ENCODE results near the gene RPE.

Gene RPE

GRCh38 chr2:210002158-210003157 lies at the start of gene RPE:
RPE (plus strand) TSS chr2:210002638; CDS start chr2:210002662, 24 bp downstream.
- H3K9me3 Mint-ChIP-seq, result no peaks in the 10 kb centered on the region
- H3K4me1 Mint-ChIP-seq, result peaks cover 42% of the 10 kb centered on the region
- peaks cover 2% of the 10 kb centered on the region for H3K36me3 Mint-ChIP-seq (ENCODE audit: low read depth)
- peak within 1 kb of the TSS; percentile 85 to 92 (median 90) for H3K4me3 Mint-ChIP-seq
- H3K27me3 Mint-ChIP-seq (ENCODE audit: low read depth), result peaks cover 3% of the 10 kb centered on the region
- H3K27ac Mint-ChIP-seq, result peak within 1 kb of the TSS; percentile 72 to 93 (median 83)
- TF ChIP-seq CTCF (IDR thresholded peaks at IDR 0.05; ENCODE audit: unreplicated experiment in 3 of 3), result no peak

GRCh38 chr2:209956271-209956670 lies 46.2 kb upstream of the RPE start:
- Mint-ChIP-seq H3K9me3 (peaks cover 10% of the 10 kb centered on the region), H3K27ac (no peak overlapping the region), H3K36me3 (ENCODE audit: low read depth) (no peaks in the 10 kb centered on the region), H3K4me1 (peaks cover 38% of the 10 kb centered on the region), H3K4me3 (no peak overlapping the region), H3K27me3 (ENCODE audit: low read depth) (peaks cover 7% of the 10 kb centered on the region)
- no peak for TF ChIP-seq CTCF (IDR thresholded peaks at IDR 0.05; ENCODE audit: unreplicated experiment in 3 of 3)

- no peak overlapping the region for H3K4me3 Mint-ChIP-seq
- peak overlapping the region in 2 of 3 experiments; percentile 35 to 37 for H3K27ac Mint-ChIP-seq
- H3K36me3 Mint-ChIP-seq (ENCODE audit: low read depth), result no peaks in the 10 kb centered on the region
- H3K9me3 Mint-ChIP-seq, result no peaks in the 10 kb centered on the region
- H3K27me3 Mint-ChIP-seq (ENCODE audit: low read depth), result no peaks in the 10 kb centered on the region
- TF ChIP-seq CTCF (IDR thresholded peaks at IDR 0.05; ENCODE audit: unreplicated experiment in 3 of 3), result no peak
- H3K4me1 Mint-ChIP-seq, result peaks cover 39% of the 10 kb centered on the region
These were observed 44.4 kb upstream of the RPE start for GRCh38 chr2:209958016-209958415.

GRCh38 chr2:209960045-209960444 lies 42.4 kb upstream of the RPE start:
- no peaks in the 10 kb centered on the region for H3K36me3 Mint-ChIP-seq (ENCODE audit: low read depth)

GRCh38 chr2:209960676-209961630 lies 41.5 kb upstream of the RPE start:
- TF ChIP-seq CTCF (IDR thresholded peaks at IDR 0.05; ENCODE audit: unreplicated experiment in 3 of 3), result peak; percentile 68 to 73 (median 70)
- H3K4me1 Mint-ChIP-seq, result peaks cover 39% of the 10 kb centered on the region
- H3K9me3 Mint-ChIP-seq, result no peaks in the 10 kb centered on the region
- no peaks in the 10 kb centered on the region for H3K36me3 Mint-ChIP-seq (ENCODE audit: low read depth)
- H3K4me3 Mint-ChIP-seq, result no peak overlapping the region
- H3K27me3 Mint-ChIP-seq (ENCODE audit: low read depth), result peaks cover 2% of the 10 kb centered on the region
- H3K27ac Mint-ChIP-seq, result peak overlapping the region; percentile 57 to 74 (median 64)

More at GRCh38 chr2:209960045-209960444, 42.4 kb upstream of the RPE start:
- Mint-ChIP-seq H3K9me3 (no peaks in the 10 kb centered on the region), H3K4me1 (peaks cover 39% of the 10 kb centered on the region), H3K27me3 (ENCODE audit: low read depth) (no peaks in the 10 kb centered on the region), H3K27ac (peak overlapping the region; percentile 57 to 74 (median 64)), H3K4me3 (no peak overlapping the region)
- no peak for TF ChIP-seq CTCF (IDR thresholded peaks at IDR 0.05; ENCODE audit: unreplicated experiment in 3 of 3)

Data from nephron (organoid).